SU-DHL-6 (cell line): ENCODE measurements around the gene GMDS.

Experiments
- CTCF ChIP-seq: fragments of 200-600 bp; sonication (generic); IDR thresholded peaks from one replicate; pipeline ENCODE4 v1.5.1; 2017; ENCODE audit warnings: antibody characterized with exemption, mild to moderate bottlenecking, low read length, moderate library complexity; ENCODE audit not compliant: insufficient read depth, poor library complexity, severe bottlenecking
- EZH2phosphoT487 ChIP-seq: fragments of 200-600 bp; sonication (generic), shearing (Covaris generic); conservative IDR thresholded peaks from 2 replicates; pipeline ENCODE4 v1.6.1; 2018; ENCODE audit warnings: mild to moderate bottlenecking, antibody characterized with exemption, low read length, moderate library complexity, mixed read lengths

- TF ChIP-seq CTCF, result no peak
- no peak for TF ChIP-seq EZH2phosphoT487
These were observed 209.3 kb downstream of the GMDS start for GRCh38 chr6:2035826-2036709.
